ENCODE measurements around the gene SLC29A4. TPM values are rescaled to one million over a fixed set of nuclear protein-coding genes. Genes with fewer than 3 reads are reported as not detected.
"Not testable (repeated sequence)": the region's sequence is repeated elsewhere in the genome, so short reads cannot be mapped to it uniquely, and the experiment has no call there.

SLC29A4 gene
- total and polyA plus RNA-seq, 8 donors = 2.4 to 8.2 (median 3.9) TPM

DNA sequence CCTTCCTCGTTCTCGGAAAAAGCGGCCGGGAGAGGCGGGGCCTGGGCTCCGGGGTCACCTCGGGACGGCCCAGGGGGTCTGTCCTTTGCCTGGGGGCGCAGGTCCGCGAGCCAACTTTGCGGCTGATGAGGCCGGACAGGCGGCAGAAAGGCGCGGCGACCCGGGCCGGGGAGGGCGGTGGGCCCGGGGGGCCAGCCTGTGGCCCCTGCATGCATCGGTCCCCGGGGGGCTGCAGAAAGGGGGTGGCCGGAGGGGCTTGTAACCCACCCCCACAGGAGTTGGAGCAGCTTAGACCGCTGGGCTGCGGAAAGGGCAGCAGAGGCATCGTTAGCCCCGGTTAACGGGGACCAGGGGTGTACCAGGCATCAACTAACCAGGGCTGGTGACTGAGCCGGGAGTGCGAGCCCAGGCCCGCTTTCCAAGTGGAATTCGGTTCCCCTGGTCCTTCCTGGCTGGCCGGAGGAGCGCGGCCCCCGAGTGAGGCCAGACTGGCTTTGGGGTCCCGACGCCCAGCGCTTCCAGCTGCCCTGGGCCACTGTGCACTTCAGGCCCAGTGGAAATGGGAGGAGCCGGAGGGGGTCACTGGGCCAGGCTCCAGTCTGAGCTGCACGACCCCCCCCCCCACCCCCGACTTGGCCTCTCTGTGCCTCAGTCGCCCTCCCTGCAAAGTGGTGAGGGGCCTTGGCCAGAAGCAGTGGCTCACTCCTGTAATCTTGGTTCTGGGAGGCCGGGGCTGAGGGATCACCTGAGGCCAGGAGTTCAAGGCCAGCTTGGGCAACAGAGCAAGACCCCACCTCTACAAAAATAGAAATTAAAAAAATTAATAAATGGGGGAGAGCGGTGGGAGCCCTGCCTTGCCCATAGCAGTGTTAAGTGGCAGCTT, 919 bp downstream of the SLC29A4 start:
- peak in 1 of 2 donors; percentile 49 for DNase-seq
- Histone ChIP-seq H3K27ac (peak overlapping the region in 2 of 5 donors; percentile 7 to 58), H3K36me3 (no peaks in the 10 kb centered on the region), H3K4me3 (peak overlapping the region; percentile 50 to 66 (median 56)), H3K27me3 (peaks cover 0 to 19% (median 9%) of the 10 kb centered on the region in 3 donors), H3K9me3 (no peaks in the 10 kb centered on the region), H3K4me1 (peaks cover 13 to 23% (median 18%) of the 10 kb centered on the region in 4 donors)
- no peak for TF ChIP-seq EP300 (IDR thresholded peaks at IDR 0.05)
- no peak for TF ChIP-seq CTCF (IDR thresholded peaks at IDR 0.05)
- TF ChIP-seq POLR2AphosphoS5 (IDR thresholded peaks at IDR 0.05) = no peak
- no peak for TF ChIP-seq POLR2A (IDR thresholded peaks at IDR 0.05)
- intact Hi-C loops (cut with DNase I; ENCODE audit: low total_unique reads) = no loop called here
- 7 to 22% (median 10%) methylated on average over 11 to 46 of the region's 46 CpGs for WGBS, 5 donors

- no peaks in the 10 kb centered on the region for H3K9me3 ChIP-seq
- DNase-seq = peak; percentile 65 to 88
- no peak for TF ChIP-seq EP300 (IDR thresholded peaks at IDR 0.05)
- TF ChIP-seq POLR2A (IDR thresholded peaks at IDR 0.05) = no peak
- no peak for TF ChIP-seq POLR2AphosphoS5 (IDR thresholded peaks at IDR 0.05)
- no peak for TF ChIP-seq CTCF (IDR thresholded peaks at IDR 0.05)
- peaks cover 13 to 22% (median 18%) of the 10 kb centered on the region in 4 donors for H3K4me1 ChIP-seq
- no peaks in the 10 kb centered on the region for H3K36me3 ChIP-seq
- peaks cover 0 to 19% (median 9%) of the 10 kb centered on the region in 3 donors for H3K27me3 ChIP-seq
- 25 to 36% (median 29%) methylated on average over 13 to 24 of the region's 24 CpGs for WGBS, 5 donors
- peak overlapping the region in 1 of 4 donors; percentile 9 for H3K4me3 ChIP-seq
- intact Hi-C loops (cut with DNase I; ENCODE audit: low total_unique reads) = no loop called here
- H3K27ac ChIP-seq = no peak overlapping the region
These were observed 1.9 kb downstream of the SLC29A4 start for GRCh38 chr7:5284304-5285281.

DNA sequence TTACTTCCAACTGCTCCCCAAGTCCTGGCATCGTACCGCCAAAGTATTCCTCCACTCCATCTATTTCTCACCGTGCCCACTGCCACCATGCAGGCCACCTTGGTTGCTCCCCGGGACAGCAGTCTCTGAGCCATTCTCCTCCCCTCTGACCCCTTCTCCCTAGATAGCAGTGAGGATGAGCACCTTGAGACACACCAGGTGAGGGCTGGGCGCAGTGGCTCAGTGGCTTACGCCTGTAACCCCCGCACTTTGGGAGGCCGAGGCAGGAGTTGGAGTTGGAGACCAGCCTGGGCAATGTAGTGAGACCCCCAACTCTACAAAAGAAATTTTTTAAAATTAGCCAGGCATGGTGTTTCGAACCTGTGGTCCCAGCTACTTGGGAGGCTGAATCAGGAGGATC, 4.2 kb downstream of the SLC29A4 start:
- H3K36me3 ChIP-seq = no peaks in the 10 kb centered on the region
- H3K4me3 ChIP-seq = no peak overlapping the region
- H3K9me3 ChIP-seq = no peaks in the 10 kb centered on the region
- H3K27ac ChIP-seq = no peak overlapping the region
- intact Hi-C loops (cut with DNase I; ENCODE audit: low total_unique reads) = no loop called here
- DNase-seq = no peak
- peaks cover 13 to 22% (median 18%) of the 10 kb centered on the region in 4 donors for H3K4me1 ChIP-seq
- 89 to 96% (median 93%) methylated on average over 9 of the region's 9 CpGs for WGBS, 5 donors
- peaks cover 0 to 19% (median 9%) of the 10 kb centered on the region in 3 donors for H3K27me3 ChIP-seq
- no peak for TF ChIP-seq CTCF (IDR thresholded peaks at IDR 0.05)
- TF ChIP-seq POLR2AphosphoS5 (IDR thresholded peaks at IDR 0.05) = no peak
- no peak for TF ChIP-seq POLR2A (IDR thresholded peaks at IDR 0.05)
- TF ChIP-seq EP300 (IDR thresholded peaks at IDR 0.05) = no peak

DNA sequence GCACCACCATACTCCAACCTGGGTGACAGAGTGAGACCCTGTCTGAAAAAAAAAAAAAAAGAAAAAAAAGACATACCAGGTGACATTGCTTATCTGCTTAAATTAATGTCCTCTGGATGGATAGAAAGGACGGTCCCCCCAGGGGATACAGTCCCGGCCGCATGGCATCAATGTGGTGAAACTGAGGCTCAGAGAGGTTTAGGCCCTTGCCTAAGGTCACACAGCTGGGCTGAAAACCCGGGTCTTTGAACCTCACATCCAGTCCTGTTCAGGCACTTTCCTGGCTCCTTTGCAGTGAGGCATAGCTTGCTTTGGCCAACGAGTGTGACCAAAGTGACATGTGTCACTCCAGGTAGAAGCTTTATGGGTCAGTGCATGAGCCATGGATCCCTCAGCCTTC, 4.6 kb downstream of the SLC29A4 start:
- intact Hi-C loops (cut with DNase I; ENCODE audit: low total_unique reads); DNase-seq; H3K36me3 ChIP-seq; H3K4me3 ChIP-seq; H3K9me3 ChIP-seq; H3K27ac ChIP-seq: not testable (repeated sequence)
- peaks cover 0 to 19% (median 9%) of the 10 kb centered on the region in 3 donors for H3K27me3 ChIP-seq
- 84 to 93% (median 87%) methylated on average over 4 to 5 of the region's 5 CpGs for WGBS, 5 donors
- peaks cover 13 to 22% (median 18%) of the 10 kb centered on the region in 4 donors for H3K4me1 ChIP-seq

Measured in stomach (tissue), 9 donors.